ENCODE results near the gene CFAP57. TPM values are rescaled to one million over a fixed set of nuclear protein-coding genes. Genes with fewer than 3 reads are reported as not detected.
A peak's percentile ranks its signal among the peaks of the same experiment; 100 is the strongest.
"Not testable (repeated sequence)": the region's sequence is repeated elsewhere in the genome, so short reads cannot be mapped to it uniquely, and the experiment has no call there.

Gene CFAP57
- total RNA-seq, result under 1 TPM in 1 of 2 donors, not detected in 1; 0.25 TPM

DNA sequence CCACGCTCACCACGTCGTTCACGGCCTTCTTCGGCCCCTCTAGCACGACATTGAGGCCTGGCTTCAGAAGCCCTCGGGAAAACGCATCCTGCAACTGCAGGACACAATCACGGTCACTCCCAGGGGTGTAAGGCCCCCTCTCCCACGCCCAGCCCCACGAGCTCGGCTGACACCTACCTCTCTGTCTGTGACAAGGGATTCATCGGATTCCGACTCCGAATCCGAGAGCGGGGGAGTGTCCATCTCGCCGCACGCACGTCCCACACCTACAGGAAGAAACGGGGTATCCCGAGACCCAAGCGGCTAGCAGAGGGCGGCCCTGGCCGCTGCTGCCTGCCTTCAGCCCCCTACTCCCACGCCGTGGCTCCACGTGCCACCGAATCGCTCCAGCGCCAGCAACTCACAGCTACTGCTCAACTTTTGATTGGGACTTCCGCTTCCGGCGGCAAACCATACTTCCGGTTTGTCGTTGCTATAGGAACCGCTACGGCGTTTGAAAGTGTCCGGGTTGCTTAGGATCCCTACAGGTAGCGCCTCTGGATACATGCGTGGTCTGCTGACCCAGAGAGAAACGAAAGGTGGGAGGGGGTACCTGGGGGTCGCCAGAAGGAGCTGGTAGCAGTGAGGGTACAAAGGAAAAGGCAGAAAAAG is at the start of gene CFAP57, which contains the start of gene EBNA1BP2:
CFAP57 (plus strand) TSS at position 455 of the 651 bp plus-strand sequence. CDS start 424 bp downstream, outside the sequence.
EBNA1BP2 (minus strand) TSS at position 415 of the 651 bp plus-strand sequence; CDS start at position 243, 172 bp downstream.
- peak within 1 kb of the TSS; percentile 100 for H3K4me3 Mint-ChIP-seq
- H3K36me3 Mint-ChIP-seq, result peaks cover 25% of the 10 kb centered on the region
- peak; percentile 90 to 92 for ATAC-seq
- peaks cover 20 to 23% of the 10 kb centered on the region in 2 donors for H3K4me1 Mint-ChIP-seq (ENCODE audit: low read depth in 2 of 2)
- no peaks in the 10 kb centered on the region for H3K9me3 Mint-ChIP-seq
- DNase-seq (ENCODE audit: low spot score), result peak; percentile 92
- peak within 1 kb of the TSS; percentile 89 to 91 for H3K27ac Mint-ChIP-seq
- H3K27me3 Mint-ChIP-seq, result peaks cover 17 to 22% of the 10 kb centered on the region in 2 donors

DNA sequence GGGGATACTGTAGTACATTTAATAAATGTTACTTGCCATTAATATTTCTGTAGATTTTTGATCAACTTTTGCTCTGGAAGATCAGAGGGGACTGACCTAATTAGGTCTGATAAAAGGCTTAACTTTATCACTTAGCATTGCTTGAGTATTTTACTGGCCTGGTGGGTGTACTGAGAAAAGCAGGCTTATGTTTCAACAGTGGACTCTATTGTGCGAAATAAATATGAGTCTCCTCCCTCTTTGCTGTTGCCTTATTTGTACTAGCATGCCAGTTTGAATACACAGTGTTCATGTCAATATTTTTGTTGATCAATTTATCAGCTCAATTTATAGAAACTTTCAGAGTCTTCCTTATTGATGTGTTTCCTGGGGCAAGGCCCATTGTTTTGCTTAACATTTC is 49.1 kb upstream of the CFAP57 start:
- no peaks in the 10 kb centered on the region for H3K9me3 Mint-ChIP-seq
- no peaks in the 10 kb centered on the region for H3K36me3 Mint-ChIP-seq
- no peak for ATAC-seq
- H3K4me1 Mint-ChIP-seq (ENCODE audit: low read depth in 2 of 2), result no peaks in the 10 kb centered on the region
- DNase-seq (ENCODE audit: low spot score), result no peak
- no peak overlapping the region for H3K27ac Mint-ChIP-seq
- H3K27me3 Mint-ChIP-seq, result peaks cover 21 to 34% of the 10 kb centered on the region in 2 donors
- no peak overlapping the region for H3K4me3 Mint-ChIP-seq

DNA sequence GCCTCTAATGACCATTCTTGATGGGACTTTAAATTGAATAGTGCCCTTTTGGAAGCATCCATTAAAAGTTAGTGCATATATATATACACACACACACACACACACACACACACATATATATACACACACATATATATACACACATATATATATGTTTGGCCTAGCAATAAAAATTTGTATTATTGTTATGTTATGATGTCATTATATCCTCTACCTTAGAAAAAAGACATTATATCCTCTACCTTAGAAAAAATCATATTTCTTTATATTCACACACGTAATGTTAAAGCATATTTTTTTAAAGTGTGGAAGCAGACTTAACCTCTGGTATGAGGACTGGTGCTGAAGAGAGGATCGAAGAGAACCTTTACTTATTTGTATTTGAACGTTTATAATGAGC is 43.3 kb upstream of the CFAP57 start:
- no peaks in the 10 kb centered on the region for H3K4me1 Mint-ChIP-seq (ENCODE audit: low read depth in 2 of 2)
- no peak overlapping the region for H3K27ac Mint-ChIP-seq
- H3K36me3 Mint-ChIP-seq, result no peaks in the 10 kb centered on the region
- H3K4me3 Mint-ChIP-seq, result no peak overlapping the region
- no peaks in the 10 kb centered on the region for H3K9me3 Mint-ChIP-seq
- peaks cover 25 to 50% of the 10 kb centered on the region in 2 donors for H3K27me3 Mint-ChIP-seq
- DNase-seq (ENCODE audit: low spot score) (no peak), ATAC-seq (no peak)

DNA sequence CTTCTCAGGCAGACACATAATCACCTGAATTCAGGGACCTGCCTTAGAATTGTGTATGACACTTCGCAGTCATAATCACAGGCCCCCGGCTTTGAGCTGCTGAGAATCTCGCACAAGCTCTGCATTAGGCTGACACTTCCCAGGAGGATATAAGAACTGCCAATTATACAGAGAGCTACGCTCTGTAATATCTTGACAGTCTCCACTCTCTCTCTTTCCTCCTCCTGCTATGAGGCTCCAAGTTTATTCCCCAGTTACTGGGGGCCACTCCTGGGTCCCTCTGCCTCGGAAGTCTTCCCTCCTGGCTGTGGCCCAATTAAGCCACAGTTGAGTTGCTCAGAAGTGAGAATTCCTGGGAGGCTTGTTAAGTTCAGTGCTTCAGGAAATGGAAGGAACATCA is 42.7 kb upstream of the CFAP57 start:
- DNase-seq (ENCODE audit: low spot score) (no peak), ATAC-seq (no peak)
- H3K4me3 Mint-ChIP-seq, result no peak overlapping the region
- H3K27me3 Mint-ChIP-seq, result peaks cover 25 to 56% of the 10 kb centered on the region in 2 donors
- H3K36me3 Mint-ChIP-seq, result no peaks in the 10 kb centered on the region
- H3K27ac Mint-ChIP-seq, result no peak overlapping the region
- H3K4me1 Mint-ChIP-seq (ENCODE audit: low read depth in 2 of 2), result no peaks in the 10 kb centered on the region
- no peaks in the 10 kb centered on the region for H3K9me3 Mint-ChIP-seq

DNA sequence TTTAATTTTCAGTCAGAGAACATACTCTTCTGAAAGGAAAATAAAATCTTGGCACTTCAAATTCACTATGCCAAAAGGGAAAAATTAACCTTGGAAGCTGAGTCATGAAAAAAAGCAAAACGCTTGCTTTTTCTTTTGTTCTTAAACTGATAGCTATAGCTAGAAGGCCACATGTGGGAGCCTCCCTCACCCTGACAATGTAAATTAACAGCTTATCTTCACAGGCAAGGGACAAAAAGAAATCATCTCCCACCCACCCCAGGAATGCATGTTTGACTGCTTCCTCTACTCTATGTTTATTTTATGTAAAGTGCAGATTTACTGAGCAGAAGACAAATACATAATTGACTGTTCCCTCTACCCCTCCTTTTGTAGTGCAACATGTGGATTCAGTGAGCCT is 38.1 kb upstream of the CFAP57 start:
- Mint-ChIP-seq H3K27me3 (peaks cover 19 to 46% of the 10 kb centered on the region in 2 donors), H3K9me3 (no peaks in the 10 kb centered on the region), H3K4me3 (no peak overlapping the region), H3K27ac (no peak overlapping the region), H3K4me1 (ENCODE audit: low read depth in 2 of 2) (peaks cover 0 to 3% of the 10 kb centered on the region in 2 donors), H3K36me3 (no peaks in the 10 kb centered on the region)
- ATAC-seq (no peak), DNase-seq (ENCODE audit: low spot score) (no peak)

DNA sequence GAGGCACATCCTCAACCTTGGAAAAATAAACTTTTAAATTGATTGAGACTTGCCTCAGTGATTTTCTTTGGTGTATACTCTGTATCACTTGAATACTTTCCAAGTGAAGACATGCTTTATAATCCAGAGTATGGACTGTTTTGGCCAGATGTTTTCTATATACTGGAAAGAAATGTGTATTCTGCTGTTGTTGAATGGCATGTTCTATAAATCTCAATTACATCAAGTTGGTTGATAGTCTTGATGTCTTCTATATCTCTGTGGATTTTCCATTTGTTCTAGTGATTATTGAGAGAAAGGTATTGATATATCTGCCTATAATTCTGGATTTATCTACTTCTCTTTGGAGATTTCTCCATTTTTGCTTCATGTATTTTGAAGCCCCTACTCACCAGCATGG is 37.5 kb upstream of the CFAP57 start:
- H3K4me3 Mint-ChIP-seq, result no peak overlapping the region
- ATAC-seq, result no peak
- DNase-seq (ENCODE audit: low spot score), result no peak
- H3K9me3 Mint-ChIP-seq, result no peaks in the 10 kb centered on the region
- H3K36me3 Mint-ChIP-seq, result no peaks in the 10 kb centered on the region
- no peak overlapping the region for H3K27ac Mint-ChIP-seq
- peaks cover 0 to 3% of the 10 kb centered on the region in 2 donors for H3K4me1 Mint-ChIP-seq (ENCODE audit: low read depth in 2 of 2)
- H3K27me3 Mint-ChIP-seq, result peaks cover 24 to 45% of the 10 kb centered on the region in 2 donors

DNA sequence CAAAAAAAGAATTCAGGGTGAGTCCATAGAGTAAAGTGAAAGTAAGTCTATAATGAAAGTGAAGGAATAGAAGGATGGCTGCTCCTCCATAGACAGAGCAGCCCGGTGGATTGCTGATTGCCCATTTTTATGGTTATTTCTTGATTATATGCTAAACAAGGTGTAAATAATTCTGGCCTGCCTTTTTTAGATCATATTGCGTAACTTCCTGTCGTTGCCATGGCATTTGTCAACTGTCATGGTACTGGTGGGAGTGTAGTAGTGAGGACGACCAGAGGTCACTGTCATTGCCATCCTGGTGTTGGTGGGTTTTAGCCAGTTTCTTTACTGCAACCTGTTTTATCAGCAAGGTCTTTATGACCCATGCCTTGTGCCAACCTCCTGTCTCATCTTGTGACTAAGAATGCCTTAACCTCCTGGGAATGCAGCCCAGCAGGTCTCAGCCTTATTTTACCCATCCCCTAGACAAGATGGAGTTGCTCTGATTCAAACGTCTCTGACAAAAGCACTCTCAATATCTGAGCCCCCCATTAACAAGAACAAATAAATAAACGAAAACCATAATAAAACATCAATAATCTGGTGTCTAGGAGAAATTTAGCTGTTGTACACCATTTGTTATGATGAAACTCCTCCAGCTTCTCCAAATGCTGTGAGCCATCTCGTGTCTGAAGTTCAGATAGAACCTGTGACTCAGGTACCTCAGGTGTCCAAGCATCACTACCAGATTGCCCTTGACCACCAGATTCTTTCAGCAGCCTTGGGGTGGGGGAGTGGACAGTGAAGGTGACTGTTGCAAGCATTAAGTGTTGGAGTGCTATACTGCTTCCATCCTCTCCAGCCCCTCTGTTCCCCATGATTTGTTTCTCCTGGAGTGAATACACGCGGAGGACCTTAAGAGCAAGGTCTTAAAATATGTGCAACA is 36.0 kb upstream of the CFAP57 start:
- H3K27me3 Mint-ChIP-seq, result peaks cover 22 to 39% of the 10 kb centered on the region in 2 donors
- no peaks in the 10 kb centered on the region for H3K36me3 Mint-ChIP-seq
- H3K4me1 Mint-ChIP-seq (ENCODE audit: low read depth in 2 of 2), result peaks cover 0 to 3% of the 10 kb centered on the region in 2 donors
- no peak for DNase-seq (ENCODE audit: low spot score)
- H3K9me3 Mint-ChIP-seq, result no peaks in the 10 kb centered on the region
- no peak overlapping the region for H3K4me3 Mint-ChIP-seq
- no peak for ATAC-seq
- H3K27ac Mint-ChIP-seq, result no peak overlapping the region

DNA sequence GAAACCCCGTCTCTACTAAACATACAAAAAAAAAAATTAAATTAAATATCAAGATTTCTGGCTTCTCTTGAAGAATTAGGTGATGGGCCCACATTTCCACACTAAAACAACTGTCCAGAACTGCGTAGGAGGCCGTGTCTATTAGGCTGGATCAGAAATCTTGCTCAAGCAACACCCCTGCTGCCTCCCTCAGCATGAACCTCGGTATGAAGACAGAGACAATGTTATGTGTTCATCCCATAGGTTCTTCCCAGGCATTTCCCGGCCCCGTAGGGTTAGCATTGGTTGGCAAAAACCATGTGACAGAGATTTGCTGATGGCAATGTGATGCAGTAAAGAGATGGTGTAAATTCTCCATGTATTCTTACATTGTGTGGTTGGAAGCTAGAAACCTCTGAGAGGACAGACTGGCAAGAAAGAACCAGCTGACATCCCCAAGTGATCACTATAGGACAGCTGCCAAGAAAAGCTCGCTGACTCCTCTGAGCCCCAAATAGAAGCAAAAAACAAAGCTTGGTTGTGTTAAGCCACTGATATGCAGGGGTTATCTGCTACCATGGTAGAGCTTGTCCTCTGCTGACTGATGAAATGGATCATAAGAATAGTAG is 34.6 kb upstream of the CFAP57 start:
- no peaks in the 10 kb centered on the region for H3K36me3 Mint-ChIP-seq
- H3K9me3 Mint-ChIP-seq, result no peaks in the 10 kb centered on the region
- H3K4me1 Mint-ChIP-seq (ENCODE audit: low read depth in 2 of 2), result peaks cover 0 to 3% of the 10 kb centered on the region in 2 donors
- ATAC-seq, result no peak
- H3K27me3 Mint-ChIP-seq, result peaks cover 20 to 36% of the 10 kb centered on the region in 2 donors
- DNase-seq (ENCODE audit: low spot score), result no peak
- H3K27ac Mint-ChIP-seq, result no peak overlapping the region
- H3K4me3 Mint-ChIP-seq, result no peak overlapping the region

DNA sequence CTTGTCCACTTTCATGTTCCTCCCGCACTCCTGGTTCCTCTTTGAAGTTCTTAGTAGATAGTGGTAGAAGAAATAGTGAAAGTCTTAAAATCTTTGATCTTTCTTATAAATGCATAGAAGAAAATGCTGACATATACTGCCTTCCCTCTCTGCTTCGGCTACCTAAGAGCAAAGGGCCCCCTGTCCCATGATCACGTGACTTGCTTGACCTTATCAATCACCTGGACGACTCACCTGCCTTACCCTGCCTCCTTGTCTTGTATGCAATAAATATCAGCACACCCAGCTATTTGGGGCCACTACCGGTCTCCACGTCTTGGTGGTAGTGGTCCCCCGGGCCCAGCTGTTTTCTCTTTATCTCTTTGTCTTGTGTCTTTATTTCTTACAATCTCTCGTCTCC is 32.8 kb upstream of the CFAP57 start:
- H3K9me3 Mint-ChIP-seq; H3K4me3 Mint-ChIP-seq; H3K36me3 Mint-ChIP-seq; H3K27ac Mint-ChIP-seq; ATAC-seq; H3K4me1 Mint-ChIP-seq (ENCODE audit: low read depth in 2 of 2); DNase-seq (ENCODE audit: low spot score): not testable (repeated sequence)
- H3K27me3 Mint-ChIP-seq, result peaks cover 28 to 42% of the 10 kb centered on the region in 2 donors

DNA sequence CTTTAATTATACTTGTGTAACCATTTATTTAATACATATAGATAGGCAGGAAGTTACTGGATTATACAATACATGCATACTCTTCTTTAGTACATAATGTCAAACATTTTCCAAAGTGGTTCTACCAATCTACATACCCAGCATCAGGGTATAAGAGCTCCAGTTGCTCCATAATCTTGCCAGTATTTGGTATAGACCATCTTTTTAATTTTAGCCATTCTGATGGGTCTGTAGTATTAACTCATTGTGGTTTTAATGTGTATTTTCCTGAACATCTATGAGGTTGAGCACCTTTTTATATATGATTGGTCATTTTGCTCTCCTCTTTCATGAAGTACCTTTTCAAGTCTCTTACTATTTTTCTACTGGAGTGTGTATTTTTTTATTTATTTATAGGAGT is 32.1 kb upstream of the CFAP57 start:
- Mint-ChIP-seq H3K9me3 (no peaks in the 10 kb centered on the region), H3K4me3 (no peak overlapping the region), H3K36me3 (no peaks in the 10 kb centered on the region), H3K27me3 (peaks cover 35 to 43% of the 10 kb centered on the region in 2 donors), H3K4me1 (ENCODE audit: low read depth in 2 of 2) (peaks cover 0 to 3% of the 10 kb centered on the region in 2 donors), H3K27ac (no peak overlapping the region)
- ATAC-seq, result no peak
- DNase-seq (ENCODE audit: low spot score), result no peak

DNA sequence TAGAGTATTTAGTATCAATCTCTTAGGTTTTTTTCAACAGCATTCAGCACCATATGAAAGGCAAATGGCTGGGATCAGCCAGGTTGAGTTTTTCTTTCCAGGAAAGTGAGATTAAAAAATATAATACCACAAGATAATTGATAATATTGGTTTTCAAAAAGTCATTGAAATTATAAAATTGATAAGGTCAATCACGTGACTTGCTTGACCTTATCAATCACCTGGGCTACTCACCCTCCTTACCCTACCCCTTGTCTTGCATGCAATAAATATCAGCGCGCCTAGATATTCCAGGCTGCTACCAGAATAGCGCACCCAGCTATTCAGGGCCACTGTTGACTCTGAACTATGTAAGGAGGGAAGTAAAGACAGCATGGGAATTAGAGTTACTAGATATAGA is 31.5 kb upstream of the CFAP57 start:
- no peaks in the 10 kb centered on the region for H3K36me3 Mint-ChIP-seq
- H3K27me3 Mint-ChIP-seq, result peaks cover 40 to 49% of the 10 kb centered on the region in 2 donors
- H3K27ac Mint-ChIP-seq, result no peak overlapping the region
- ATAC-seq, result no peak
- H3K4me1 Mint-ChIP-seq (ENCODE audit: low read depth in 2 of 2), result peaks cover 0 to 2% of the 10 kb centered on the region in 2 donors
- H3K9me3 Mint-ChIP-seq, result no peaks in the 10 kb centered on the region
- DNase-seq (ENCODE audit: low spot score), result no peak
- H3K4me3 Mint-ChIP-seq, result no peak overlapping the region

DNA sequence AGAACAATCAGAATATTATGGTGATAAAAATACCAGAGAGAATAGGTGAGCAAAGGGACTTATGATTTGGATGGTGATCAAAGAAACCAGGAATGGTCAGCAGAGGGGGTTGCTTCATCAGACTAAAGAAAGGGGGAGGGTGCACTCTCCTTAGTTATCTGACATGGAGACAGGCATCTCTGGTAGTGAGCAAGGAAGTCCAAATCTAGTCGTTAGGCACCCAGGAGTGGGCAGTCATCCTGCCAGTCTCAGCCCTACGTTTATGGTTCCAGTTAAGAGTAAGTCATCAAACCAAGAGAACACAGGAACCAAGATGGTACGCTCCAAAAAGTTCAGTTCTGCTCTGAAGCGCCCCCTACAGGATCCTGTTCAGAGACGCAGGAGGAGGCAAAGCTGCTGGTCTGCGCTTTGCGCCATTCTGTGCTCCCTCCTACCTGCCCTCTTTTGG is 28.7 kb upstream of the CFAP57 start:
- Mint-ChIP-seq H3K9me3 (no peaks in the 10 kb centered on the region), H3K4me1 (ENCODE audit: low read depth in 2 of 2) (peaks cover 0 to under 1% of the 10 kb centered on the region in 2 donors), H3K27ac (no peak overlapping the region), H3K27me3 (peaks cover 42 to 61% of the 10 kb centered on the region in 2 donors), H3K36me3 (no peaks in the 10 kb centered on the region), H3K4me3 (no peak overlapping the region)
- DNase-seq (ENCODE audit: low spot score), result no peak
- no peak for ATAC-seq

DNA sequence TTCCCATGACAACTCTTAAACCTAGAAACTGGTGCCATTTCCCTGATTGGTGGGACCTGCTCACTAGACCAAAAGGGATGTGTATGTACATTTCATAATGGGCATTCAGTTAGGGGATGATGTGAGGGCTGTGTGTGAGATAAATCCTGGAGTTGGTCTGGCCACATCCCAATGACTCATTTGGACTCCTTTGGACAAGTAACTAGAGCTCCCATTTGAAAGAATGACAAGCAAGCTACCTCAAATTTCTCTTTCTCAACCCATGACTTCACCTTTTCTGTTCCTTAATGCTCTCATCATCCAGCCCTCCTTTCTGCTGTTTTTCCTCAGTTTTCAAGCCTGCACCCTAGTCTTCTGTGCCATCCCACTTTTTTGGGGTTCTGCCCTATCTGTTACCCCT is 27.9 kb upstream of the CFAP57 start:
- peaks cover 49 to 69% of the 10 kb centered on the region in 2 donors for H3K27me3 Mint-ChIP-seq
- no peak overlapping the region for H3K27ac Mint-ChIP-seq
- ATAC-seq, result no peak

More for the DNA sequence above, 27.9 kb upstream of the CFAP57 start:
- Mint-ChIP-seq H3K4me1 (ENCODE audit: low read depth in 2 of 2) (peaks cover 0 to 7% of the 10 kb centered on the region in 2 donors), H3K9me3 (no peaks in the 10 kb centered on the region), H3K4me3 (no peak overlapping the region), H3K36me3 (no peaks in the 10 kb centered on the region)
- no peak for DNase-seq (ENCODE audit: low spot score)

Data from natural killer cell treated with Interleukin-12 subunit alpha and Interleukin-12 subunit beta and Interleukin-15 and Interleukin-18, amount 100 ng/mL, for 72 hours (primary cell).